Gastrocnemius medialis (tissue), 4 donors: Measurements from ENCODE around the gene GMPR2. TPM values are rescaled to one million over a fixed set of nuclear protein-coding genes. Genes with fewer than 3 reads are reported as not detected.
A peak's percentile ranks its signal among the peaks of the same experiment; 100 is the strongest.

Experiments used
- ATAC-seq, 2 donors: fragments of 150-250 bp; one replicate each; pipeline ENCODE4 v1.9.1; 2016
- DNase-seq, 2 donors: peaks; one replicate each; pipeline ENCODE4 v3.0.0-alpha.2; 2019
- H3K27ac ChIP-seq, 4 donors: fragments of 200-600 bp; sonication (generic); 1 replicate in 1 of 4; 2 replicates in 3 of 4; pipeline ENCODE4 v1.5.1; 2016 to 2018; ENCODE audit warnings: mild to moderate bottlenecking in 2 of 4, moderate library complexity in 1 of 4
- H3K27me3 ChIP-seq, 3 donors: fragments of 200-600 bp; sonication (generic) in 2 of 3; 1 replicate in 1 of 3; 2 replicates in 2 of 3; pipeline versions ENCODE4 v1.5.1 to v1.6.0; 2016 to 2019; ENCODE audit warnings: mild to moderate bottlenecking in 1 of 3, moderate library complexity in 1 of 3
- H3K36me3 ChIP-seq, 2 donors: fragments of 200-600 bp; sonication (generic) in 1 of 2; one replicate each; pipeline ENCODE4 v1.5.1; 2017 to 2018
- H3K4me1 ChIP-seq, 2 donors: fragments of 200-600 bp; sonication (generic) in 1 of 2; one replicate each; pipeline ENCODE4 v1.5.1; 2016 to 2017; ENCODE audit warnings: mild to moderate bottlenecking in 2 of 2
- H3K4me3 ChIP-seq, 4 donors: fragments of 200-600 bp; sonication (generic) in 3 of 4; 1 replicate in 1 of 4; 2 replicates in 3 of 4; pipeline ENCODE4 v1.5.1; 2016 to 2019; ENCODE audit warnings: mild to moderate bottlenecking in 2 of 4
- H3K9me3 ChIP-seq, 3 donors: fragments of 200-600 bp; sonication (generic) in 2 of 3; 1 replicate in 1 of 3; 2 replicates in 2 of 3; pipeline ENCODE4 v1.5.1; 2016 to 2019
- CTCF ChIP-seq, 5 experiments: fragments of 450-650 bp in 3 of 5; fragments of 200-600 bp in 2 of 5; sonication (generic) in 2 of 5; IDR thresholded peaks in 4 of 5; conservative IDR thresholded peaks in 1 of 5; 1 replicate in 4 of 5; 2 replicates in 1 of 5; pipeline ENCODE4 v1.5.1; 2016 to 2019; ENCODE audit warnings: antibody characterized with exemption in 5 of 5, mild to moderate bottlenecking in 3 of 5, moderate library complexity in 3 of 5
- POLR2A ChIP-seq, 2 donors: fragments of 450-650 bp; IDR thresholded peaks; one replicate each; pipeline ENCODE4 v1.6.1; 2017; ENCODE audit warnings: antibody characterized with exemption in 2 of 2, mild to moderate bottlenecking in 2 of 2, moderate library complexity in 2 of 2
- in situ Hi-C, 4 donors: fragments of 200-750 bp; cut with MboI; loops; one replicate each; pipeline versions ENCODE4 v1.15.0 to v1.8.0; 2017; ENCODE audit warnings: low sequenced_read_pairs in 4 of 4
- intact Hi-C: fragments of 100-400 bp; cut with DNase I; formaldehyde crosslinking; loops from one replicate; pipeline ENCODE4 v1.15.1; 2023; ENCODE audit warnings: low total_unique reads
- total RNA-seq, 4 donors: library from RNA; depleted of rRNA; stranded (reverse); fragments of >200 nt; gene quantifications; one replicate each; pipeline versions ENCODE4 v1.1.0 to v1.2.3, GENCODE V29; 2016

The GMPR2 gene
- total RNA-seq, 4 donors from 2014 or later, result 15.4 to 44.8 (median 27.4) TPM

- Histone ChIP-seq H3K9me3 (no peaks in the 10 kb centered on the region), H3K27me3 (no peaks in the 10 kb centered on the region), H3K4me1 (peaks cover 53 to 66% of the 10 kb centered on the region in 2 donors), H3K4me3 (no peak overlapping the region), H3K36me3 (peaks cover 0 to 52% of the 10 kb centered on the region in 2 donors), H3K27ac (peak overlapping the region; percentile 7 to 54 (median 29))
- in situ Hi-C loops (loop anchor here in 3 of 4 donors (10.0 to 25.0 kb wide), 2 partner anchors 197 to 200 kb away; partner anchors contain the start of genes CBLN3 (in 1 of the 3), KHNYN (in 1 of the 3) and SDR39U1 (in 1 of the 3)), intact Hi-C loops (no loop called here)
- peak in 1 of 2 donors; percentile 18 for ATAC-seq
- TF ChIP-seq CTCF (IDR thresholded peaks at IDR 0.05 in 4 of 5, conservative IDR thresholded peaks at IDR 0.05 in 1 of 5) (no peak), POLR2A (IDR thresholded peaks at IDR 0.05) (no peak)
- DNase-seq, result peak in 1 of 2 donors; percentile 55
Measured at GRCh38 chr14:24237463-24237955, 4.8 kb downstream of the GMPR2 start.

- intact Hi-C loops, result no loop called here
- H3K27ac ChIP-seq, result peak overlapping the region in 3 of 4 donors; percentile 7 to 54 (median 50)
- in situ Hi-C loops, result loop anchor here in 3 of 4 donors (10.0 to 25.0 kb wide), 2 partner anchors 197 to 199 kb away; partner anchors contain the start of genes CBLN3 (in 1 of the 3), KHNYN (in 1 of the 3) and SDR39U1 (in 1 of the 3)
- DNase-seq (no peak), ATAC-seq (no peak)
- H3K4me1 ChIP-seq, result peaks cover 51 to 65% of the 10 kb centered on the region in 2 donors
- H3K27me3 ChIP-seq, result no peaks in the 10 kb centered on the region
- TF ChIP-seq POLR2A (IDR thresholded peaks at IDR 0.05) (no peak), CTCF (IDR thresholded peaks at IDR 0.05 in 4 of 5, conservative IDR thresholded peaks at IDR 0.05 in 1 of 5) (no peak)
- no peaks in the 10 kb centered on the region for H3K9me3 ChIP-seq
- H3K36me3 ChIP-seq, result peaks cover 0 to 52% of the 10 kb centered on the region in 2 donors
- H3K4me3 ChIP-seq, result no peak overlapping the region
Measured at GRCh38 chr14:24238123-24238522, 5.4 kb downstream of the GMPR2 start.

GRCh38 chr14:24238527-24239037 is 5.9 kb downstream of the GMPR2 start:
- peak overlapping the region in 2 of 4 donors; percentile 50 to 54 for H3K27ac ChIP-seq
- no peaks in the 10 kb centered on the region for H3K27me3 ChIP-seq
- in situ Hi-C loops (loop anchor here in 3 of 4 donors (10.0 to 25.0 kb wide), 2 partner anchors 196 to 199 kb away; partner anchors contain the start of genes CBLN3 (in 1 of the 3), KHNYN (in 1 of the 3) and SDR39U1 (in 1 of the 3)), intact Hi-C loops (no loop called here)
- H3K4me3 ChIP-seq, result no peak overlapping the region
- peaks cover 46 to 65% of the 10 kb centered on the region in 2 donors for H3K4me1 ChIP-seq
- H3K9me3 ChIP-seq, result no peaks in the 10 kb centered on the region
- no peak for ATAC-seq
- no peak for TF ChIP-seq POLR2A (IDR thresholded peaks at IDR 0.05)
- TF ChIP-seq CTCF (IDR thresholded peaks at IDR 0.05 in 4 of 5, conservative IDR thresholded peaks at IDR 0.05 in 1 of 5), result no peak
- peaks cover 0 to 52% of the 10 kb centered on the region in 2 donors for H3K36me3 ChIP-seq
- no peak for DNase-seq

- TF ChIP-seq CTCF (IDR thresholded peaks at IDR 0.05 in 4 of 5, conservative IDR thresholded peaks at IDR 0.05 in 1 of 5) (no peak), POLR2A (IDR thresholded peaks at IDR 0.05) (no peak)
- Histone ChIP-seq H3K27me3 (no peaks in the 10 kb centered on the region), H3K4me1 (peaks cover 35 to 51% of the 10 kb centered on the region in 2 donors), H3K9me3 (no peaks in the 10 kb centered on the region), H3K27ac (peak overlapping the region; percentile 23 to 95 (median 93)), H3K36me3 (peaks cover 0 to 52% of the 10 kb centered on the region in 2 donors), H3K4me3 (no peak overlapping the region)
- no peak for DNase-seq
- intact Hi-C loops (no loop called here), in situ Hi-C loops (loop anchor here (5.0 to 25.0 kb wide), 4 partner anchors 54 to 197 kb away; partner anchors contain the start of genes DHRS1 (in 3 of the 4), NOP9 (in 3 of the 4), CBLN3 (in 1 of the 4) and CIDEB (in 1 of the 4))
- ATAC-seq, result no peak
Measured at GRCh38 chr14:24240110-24240918, 7.6 kb downstream of the GMPR2 start.
